K562 (cell line): Measurements from ENCODE around the gene SPRYD3. TPM values are rescaled to one million over a fixed set of nuclear protein-coding genes. Genes with fewer than 3 reads are reported as not detected.
A peak's percentile ranks its signal among the peaks of the same experiment; 100 is the strongest.

Source experiments
- CBFA2T3 ChIP-seq: fragments of 450-650 bp; IDR thresholded peaks from 2 replicates; pipeline ENCODE4 v1.6.1; 2017
- CEBPZ ChIP-seq: fragments of 150-350 bp; IDR thresholded peaks from 2 replicates; pipeline ENCODE4 v1.6.1; 2014; ENCODE audit warnings: low read depth, mild to moderate bottlenecking, low read length, borderline replicate concordance
- DPF2 ChIP-seq: fragments of 450-650 bp; IDR thresholded peaks from 2 replicates; pipeline ENCODE4 v1.6.1; 2016
- ELF1 ChIP-seq: fragments of 200-800 bp; sonication (Bioruptor generic); IDR thresholded peaks from 2 replicates; pipeline ENCODE4 v1.6.1; 2016; ENCODE audit warnings: missing genetic modification characterization, missing compliant biosample characterization
- EP300 ChIP-seq: IDR thresholded peaks from 2 replicates; pipeline ENCODE4 v1.6.1; 2012; ENCODE audit warnings: low read length, improper control_type of control experiment
- GATAD2A ChIP-seq: fragments of 450-650 bp; IDR thresholded peaks from 2 replicates; pipeline ENCODE4 v1.6.1; 2017
- SMARCB1 ChIP-seq: IDR thresholded peaks from 2 replicates; pipeline ENCODE4 v1.6.1; 2011; ENCODE audit warnings: improper control_type of control experiment, low read depth; ENCODE audit not compliant: insufficient read length
- SMARCC2 ChIP-seq: fragments of 450-650 bp; IDR thresholded peaks from 2 replicates; pipeline ENCODE4 v1.6.1; 2017; ENCODE audit warnings: antibody characterized with exemption, moderate library complexity, mild to moderate bottlenecking, low read depth
- SNRNP70 ChIP-seq: fragments of 200-400 bp; formaldehyde crosslinking; optimal IDR thresholded peaks from 2 replicates; pipeline ENCODE3; 2017; ENCODE audit warnings: low read depth, low read length
- ZBTB2 ChIP-seq: fragments of 450-650 bp; IDR thresholded peaks from 2 replicates; pipeline ENCODE4 v1.6.1; 2016; ENCODE audit warnings: antibody characterized with exemption
- ZNF507 ChIP-seq: conservative IDR thresholded peaks from 2 replicates; pipeline ENCODE4 v1.6.1; 2017; ENCODE audit warnings: missing genetic modification characterization, missing compliant biosample characterization
- ZNF592 ChIP-seq: fragments of 450-650 bp; IDR thresholded peaks from 2 replicates; pipeline ENCODE4 v1.6.1; 2017; ENCODE audit warnings: antibody characterized with exemption, mild to moderate bottlenecking
- polyA plus RNA-seq, 8 experiments: library from polyadenylated mRNA; depleted of rRNA in 4 of 8; stranded (reverse) in 5 of 8; unstranded in 3 of 8; fragments of >200 nt; fragmentation: Nextera tagmentation in 2 of 8; fragmentation: Illumina TruSeq in 1 of 8; extraction: Ambion mirVana in 2 of 8; extraction: Trizol in 1 of 8; gene quantifications; 2 replicates each; pipeline versions ENCODE4 v1.2.1 to v1.2.3, GENCODE V29; 2011 to 2014; ENCODE audit warnings: inconsistent platforms in 1 of 8, missing spikeins in 1 of 8
- total RNA-seq, 7 experiments: library from RNA; depleted of rRNA in 6 of 7; stranded (reverse); fragments of >200 nt in 6 of 7; fragmentation: Illumina TruSeq in 2 of 7; extraction: Trizol in 2 of 7; gene quantifications; 2 replicates each; pipeline versions ENCODE4 v1.2.1 to v1.2.3, GENCODE V29; 2011 to 2021; ENCODE audit warnings: low replicate concordance in 1 of 7
- TF ChIP-seq, protein P1 (sequence below): sonication (generic); formaldehyde crosslinking; IDR thresholded peaks from 2 replicates; pipeline ENCODE4 v1.8.1; 2022; ENCODE audit warnings: missing genetic modification reagents
- TF ChIP-seq, protein P2 (sequence below): fragments of 250-450 bp; sonication (Bioruptor Pico); IDR thresholded peaks from 2 replicates; pipeline ENCODE4 v1.8.0; 2021; ENCODE audit warnings: mild to moderate bottlenecking, moderate library complexity

Gene SPRYD3
- total and polyA plus RNA-seq, 9 of the 15 experiments (the other 6 are each of a cell fraction or from before 2014, with no cell fraction given): 1.5 to 13.6 (median 7.6) TPM

DNA sequence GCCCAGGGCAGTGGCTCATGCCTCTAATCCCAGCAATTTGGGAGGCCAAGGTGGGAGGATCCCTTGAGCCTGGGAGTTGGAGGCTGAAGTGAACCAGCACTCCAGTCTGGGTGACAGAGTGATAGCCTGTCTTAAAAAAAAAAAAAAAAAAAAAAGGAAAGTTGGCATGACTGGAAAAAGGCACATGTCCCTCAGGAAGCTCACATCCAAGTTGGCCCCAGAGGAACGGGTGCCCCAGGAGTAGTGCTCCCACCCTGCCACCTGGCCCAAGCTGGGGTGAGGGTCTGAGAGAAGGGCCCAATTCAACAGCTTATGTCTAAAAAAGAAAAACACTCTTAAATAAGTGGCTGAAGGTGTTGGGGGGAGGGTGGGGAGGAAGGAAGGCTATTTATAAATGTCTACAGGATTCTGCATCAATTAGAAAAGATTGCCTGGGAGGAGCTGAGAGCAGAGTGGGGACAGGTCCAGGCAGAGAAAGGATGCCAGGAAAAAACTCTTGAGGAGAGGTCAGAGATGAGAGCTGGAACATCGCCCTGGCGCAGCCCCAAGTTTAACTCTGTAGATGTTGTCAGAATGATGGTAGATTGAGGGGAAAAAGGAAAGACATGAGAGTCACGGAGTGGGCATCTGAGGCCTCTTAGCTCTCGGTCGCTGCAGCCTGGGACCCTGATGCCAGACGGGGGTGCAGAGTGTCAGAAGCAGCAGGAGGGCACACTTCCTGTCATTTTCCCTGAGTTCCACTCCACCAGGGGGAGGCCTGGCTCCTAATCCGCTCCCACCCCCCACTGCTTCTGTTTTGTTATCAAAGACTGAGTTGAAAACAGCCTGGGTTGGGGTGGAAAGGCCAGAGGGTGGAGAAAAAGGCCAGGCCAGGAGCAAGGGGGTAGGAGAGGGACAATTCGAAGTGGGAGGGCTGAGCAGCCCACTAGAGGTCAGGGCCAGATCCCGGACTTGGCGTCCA is 7.3 kb downstream of the SPRYD3 start (continued):
- peak; percentile 46; the same call in 1 of the 2 replicates for TF ChIP-seq ZNF592
- TF ChIP-seq SMARCC2: no peak
- TF ChIP-seq CBFA2T3: peak; percentile 53
- TF ChIP-seq, protein P1, sequence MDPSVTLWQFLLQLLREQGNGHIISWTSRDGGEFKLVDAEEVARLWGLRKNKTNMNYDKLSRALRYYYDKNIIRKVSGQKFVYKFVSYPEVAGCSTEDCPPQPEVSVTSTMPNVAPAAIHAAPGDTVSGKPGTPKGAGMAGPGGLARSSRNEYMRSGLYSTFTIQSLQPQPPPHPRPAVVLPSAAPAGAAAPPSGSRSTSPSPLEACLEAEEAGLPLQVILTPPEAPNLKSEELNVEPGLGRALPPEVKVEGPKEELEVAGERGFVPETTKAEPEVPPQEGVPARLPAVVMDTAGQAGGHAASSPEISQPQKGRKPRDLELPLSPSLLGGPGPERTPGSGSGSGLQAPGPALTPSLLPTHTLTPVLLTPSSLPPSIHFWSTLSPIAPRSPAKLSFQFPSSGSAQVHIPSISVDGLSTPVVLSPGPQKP: no peak
- TF ChIP-seq DPF2: peak; percentile 50; the same call in 1 of the 2 replicates
- TF ChIP-seq, protein P2, sequence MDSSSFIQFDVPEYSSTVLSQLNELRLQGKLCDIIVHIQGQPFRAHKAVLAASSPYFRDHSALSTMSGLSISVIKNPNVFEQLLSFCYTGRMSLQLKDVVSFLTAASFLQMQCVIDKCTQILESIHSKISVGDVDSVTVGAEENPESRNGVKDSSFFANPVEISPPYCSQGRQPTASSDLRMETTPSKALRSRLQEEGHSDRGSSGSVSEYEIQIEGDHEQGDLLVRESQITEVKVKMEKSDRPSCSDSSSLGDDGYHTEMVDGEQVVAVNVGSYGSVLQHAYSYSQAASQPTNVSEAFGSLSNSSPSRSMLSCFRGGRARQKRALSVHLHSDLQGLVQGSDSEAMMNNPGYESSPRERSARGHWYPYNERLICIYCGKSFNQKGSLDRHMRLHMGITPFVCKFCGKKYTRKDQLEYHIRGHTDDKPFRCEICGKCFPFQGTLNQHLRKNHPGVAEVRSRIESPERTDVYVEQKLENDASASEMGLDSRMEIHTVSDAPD (CRISPR knock-in tag): no peak
- TF ChIP-seq ELF1 (tag): no peak
- peak; percentile 51; the same call in 1 of the 2 replicates for TF ChIP-seq GATAD2A
- 0 out of 2 replicates have a peak, but pooled peaks have one; percentile 46 for TF ChIP-seq ZBTB2
- no peak for TF ChIP-seq CEBPZ
- TF ChIP-seq SNRNP70: no peak
- TF ChIP-seq SMARCB1: no peak
- TF ChIP-seq EP300: no peak
- TF ChIP-seq ZNF507 (tag): no peak
